Stimulated activated CD4-positive, alpha-beta T cell treated with anti-CD3 and anti-CD28 coated beads, Interleukin-4, amount 100 ng/mL, for 24 hours (primary cell): ENCODE measurements around the gene IQCH.
"Not testable (repeated sequence)": the region's sequence is repeated elsewhere in the genome, so short reads cannot be mapped to it uniquely, and the experiment has no call there.

Experiments used
- DNase-seq: peaks from one replicate; pipeline ENCODE4 v3.0.0-alpha.2; 2020

The IQCH gene

DNA sequence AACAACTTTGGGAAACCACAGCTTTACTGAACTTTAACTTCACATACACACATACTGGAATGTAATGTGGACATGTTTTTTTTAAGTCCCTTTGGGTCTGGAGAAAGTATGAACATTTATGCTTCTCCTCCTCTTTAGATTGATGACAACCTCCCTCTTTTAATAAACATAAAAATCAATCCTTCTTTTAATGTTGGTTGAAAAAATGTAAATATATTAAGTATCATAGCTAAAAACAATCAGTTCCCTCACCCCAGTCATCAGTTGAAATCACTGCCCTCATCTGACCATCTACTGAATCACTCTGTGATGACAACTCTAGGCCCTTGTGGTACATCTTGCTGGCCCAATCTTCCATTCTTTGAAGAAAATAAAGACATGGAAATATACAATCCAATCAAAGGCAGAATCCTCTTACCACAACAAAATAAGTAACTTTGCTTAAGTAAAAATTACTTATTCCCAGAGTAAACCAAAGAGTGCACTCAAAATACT, 6.5 kb upstream of the IQCH start:
- no peak for DNase-seq

DNA sequence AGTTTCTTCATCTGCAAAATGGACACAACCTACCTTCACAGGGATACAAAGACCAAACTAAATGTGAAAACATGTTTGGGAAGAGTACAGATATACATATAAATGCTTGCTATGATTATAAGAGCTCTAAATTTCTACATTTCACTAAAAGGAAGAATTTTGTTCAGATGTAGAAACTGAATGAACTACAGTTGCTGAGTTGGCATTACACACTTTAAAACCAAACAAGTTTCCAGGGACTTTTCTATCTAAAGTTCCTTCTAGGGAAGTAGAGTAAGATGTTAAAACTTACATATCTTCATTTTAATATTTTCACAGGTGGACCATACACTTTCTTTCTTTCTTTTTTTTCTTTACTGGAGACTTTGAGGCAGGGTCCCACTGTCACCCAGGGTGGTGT, 4.8 kb upstream of the IQCH start:
- DNase-seq: no peak

DNA sequence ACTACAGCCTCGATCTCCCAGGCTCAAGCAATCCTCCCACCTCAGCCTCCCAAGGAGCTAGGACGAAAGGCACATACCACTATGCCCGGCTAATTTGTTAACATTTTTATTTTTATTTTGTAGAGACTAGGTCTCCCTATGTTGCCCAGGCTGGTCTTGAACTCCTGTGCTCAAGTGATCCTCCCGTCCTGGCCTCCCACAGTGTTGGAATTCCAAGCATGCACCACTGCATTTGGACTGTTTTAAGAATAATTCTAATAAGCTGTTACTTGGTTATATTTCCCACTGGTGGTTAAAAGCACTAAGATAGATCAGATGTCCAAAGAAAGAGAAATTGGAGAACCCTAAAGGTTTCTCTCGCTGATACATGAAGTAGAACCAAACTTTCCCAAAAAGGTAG, 3.3 kb upstream of the IQCH start:
- DNase-seq: no peak

DNA sequence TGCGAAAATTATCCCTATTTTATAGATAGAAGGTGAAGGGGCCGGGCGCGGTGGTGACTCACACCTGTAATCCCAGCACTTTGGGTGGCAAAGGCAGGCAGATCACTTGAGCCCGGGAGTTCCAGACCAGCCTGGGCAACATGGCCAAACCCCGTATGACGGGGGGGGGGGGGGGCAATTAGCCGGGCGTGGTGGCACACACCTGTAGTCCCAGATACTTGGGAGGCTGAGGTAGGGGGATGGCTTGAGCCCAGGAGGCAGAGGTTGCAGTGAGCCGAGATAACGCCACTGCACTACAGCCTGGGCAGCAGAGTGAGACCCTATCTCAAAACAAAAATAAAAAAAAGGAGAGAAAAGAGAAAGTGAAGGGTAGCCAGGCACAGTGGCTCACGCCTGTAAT, 1.5 kb upstream of the IQCH start:
- DNase-seq: no peak

DNA sequence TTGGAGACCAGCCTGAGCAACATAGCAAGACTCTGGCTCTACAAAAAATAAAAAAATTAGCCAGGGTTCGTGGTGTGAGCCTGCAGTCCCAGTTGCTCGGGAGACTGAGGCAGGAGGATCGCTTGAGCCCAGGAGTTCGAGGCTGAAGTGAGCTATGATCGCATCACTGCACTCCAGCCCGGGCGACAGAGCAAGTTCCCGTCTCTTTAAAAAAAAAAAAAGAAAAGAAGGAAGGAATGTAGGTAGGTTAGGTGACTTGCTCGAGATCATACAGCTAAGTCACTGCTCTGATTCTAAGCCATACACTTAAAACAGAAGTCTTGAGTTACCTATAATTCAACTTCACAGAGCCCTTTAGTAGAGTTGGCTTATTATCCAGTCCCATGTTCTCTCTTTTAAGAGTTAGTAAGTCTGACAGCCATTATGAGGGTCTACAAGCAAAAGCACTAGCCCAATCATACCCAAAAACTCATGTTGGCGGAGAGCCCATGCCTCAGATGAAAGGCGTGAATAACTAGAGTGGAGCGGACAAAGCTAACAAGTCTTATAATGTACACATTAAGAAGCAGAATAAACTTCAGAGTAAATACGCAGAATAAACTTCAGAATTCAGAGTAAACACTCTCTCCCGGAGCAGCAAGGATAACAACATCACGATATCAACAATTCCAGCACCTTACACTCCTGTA, 893 bp upstream of the IQCH start:
- DNase-seq: no peak

DNA sequence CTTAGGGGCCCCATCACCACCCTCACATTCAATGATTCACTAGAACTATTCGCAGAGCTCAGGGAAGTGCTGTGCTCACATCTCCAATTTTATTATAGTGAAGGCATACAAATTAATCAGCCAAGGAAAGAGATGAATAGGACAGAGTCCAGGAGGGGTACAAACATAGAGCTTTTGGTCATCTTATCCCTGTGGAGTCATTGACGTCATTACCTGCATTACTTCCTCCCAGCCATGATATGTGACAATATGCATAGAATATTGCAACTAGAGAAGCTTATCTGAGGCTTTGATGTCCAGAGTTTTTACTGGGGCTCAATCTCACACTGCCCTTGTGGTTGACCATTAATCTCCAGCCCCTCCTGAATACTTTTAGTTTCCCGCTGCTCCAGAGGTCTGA, 1.5 kb downstream of the IQCH start:
- no peak for DNase-seq

DNA sequence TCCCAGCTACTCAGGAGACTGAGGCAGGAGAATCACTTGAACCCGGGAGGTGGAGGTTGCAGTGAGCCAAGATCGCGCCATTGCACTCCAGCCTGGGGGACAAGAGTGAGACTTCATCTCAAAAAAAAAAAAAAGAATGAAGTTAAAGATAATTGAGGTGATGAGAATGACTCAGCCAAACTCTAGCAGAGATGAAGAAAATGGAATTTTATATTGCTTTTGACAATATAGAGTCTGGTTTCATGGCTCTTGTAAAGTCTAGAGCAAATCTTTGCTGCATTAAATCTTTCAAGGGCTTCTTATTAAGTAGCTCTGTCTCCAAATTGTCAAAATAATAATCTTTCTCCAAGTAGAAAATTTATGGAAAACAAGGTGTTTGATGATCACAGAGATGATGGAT, 3.8 kb downstream of the IQCH start:
- DNase-seq: not testable (repeated sequence)

DNA sequence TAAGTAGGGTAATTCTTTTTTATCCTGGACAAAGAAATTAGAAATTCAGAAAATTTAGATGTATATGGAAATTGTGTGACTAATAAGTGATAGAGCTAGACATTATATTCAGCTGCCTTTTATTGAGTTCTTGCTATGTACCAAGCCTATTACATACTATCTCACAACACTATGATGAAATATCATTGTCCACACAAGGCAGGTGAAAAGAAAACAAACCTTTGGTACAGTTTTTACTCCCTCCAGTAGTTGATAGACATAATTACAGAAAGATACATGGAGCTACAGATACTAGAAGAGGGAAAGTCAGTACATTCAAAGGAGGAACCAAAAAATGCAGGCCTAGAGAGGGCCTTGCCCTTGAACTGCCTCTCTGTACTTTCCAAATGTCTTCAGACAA, 4.8 kb downstream of the IQCH start:
- no peak for DNase-seq

DNA sequence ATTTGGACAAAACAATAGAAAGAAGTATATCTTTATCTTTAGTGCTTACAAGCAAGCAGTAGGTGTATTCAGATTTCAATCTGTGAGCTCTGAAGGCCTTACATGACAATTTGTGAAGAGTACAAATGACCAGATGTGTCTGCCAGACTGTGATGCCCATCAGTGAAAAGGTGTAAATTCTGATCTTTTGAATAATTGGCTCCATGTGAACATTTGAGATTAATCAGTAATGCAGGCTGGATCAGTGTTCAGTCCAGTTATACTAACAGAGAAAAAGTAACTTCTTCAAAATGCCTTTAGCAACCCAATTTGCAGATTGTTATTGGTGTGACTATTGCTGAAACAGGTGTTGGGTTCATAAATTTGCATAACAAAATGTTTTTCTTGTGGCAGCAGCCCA, 5.2 kb downstream of the IQCH start:
- DNase-seq: no peak

DNA sequence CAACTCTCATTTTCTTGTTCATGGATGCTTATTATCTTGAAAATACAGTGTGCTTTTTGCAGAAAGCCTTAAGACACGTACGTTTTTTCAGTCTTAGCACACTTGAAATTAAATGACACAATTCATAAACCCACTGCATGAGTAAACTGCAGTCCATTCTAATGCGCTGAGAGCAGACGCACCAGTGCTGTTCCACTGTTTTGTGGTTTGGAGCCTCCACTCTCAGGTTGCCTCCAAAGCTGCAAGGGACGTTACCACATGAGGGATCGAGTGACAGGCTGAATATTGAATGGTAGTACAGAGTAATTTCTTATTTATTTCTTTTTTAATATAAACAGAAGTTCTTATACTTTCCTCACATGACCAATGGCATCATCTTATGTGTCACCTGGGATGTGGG, 12.3 kb downstream of the IQCH start:
- DNase-seq: no peak

DNA sequence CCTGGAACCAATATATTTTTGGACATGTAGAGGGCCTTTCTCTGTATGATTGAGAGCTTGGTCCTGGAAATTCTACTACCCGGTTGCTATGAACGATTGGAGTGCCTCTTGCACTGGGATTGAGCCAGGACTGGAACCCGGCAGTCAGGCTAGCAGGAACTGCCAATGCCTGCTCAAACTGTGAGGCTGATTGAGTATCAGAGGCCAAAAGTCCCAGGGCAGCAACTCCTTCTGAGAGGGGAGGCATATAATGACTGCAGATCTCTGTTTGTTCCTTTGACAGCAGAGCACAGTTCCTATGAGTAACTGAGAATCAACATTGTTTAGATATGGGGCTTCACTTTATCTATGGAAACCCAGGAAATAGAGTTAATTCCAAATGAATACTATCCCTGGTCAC, 12.9 kb downstream of the IQCH start:
- DNase-seq: no peak

DNA sequence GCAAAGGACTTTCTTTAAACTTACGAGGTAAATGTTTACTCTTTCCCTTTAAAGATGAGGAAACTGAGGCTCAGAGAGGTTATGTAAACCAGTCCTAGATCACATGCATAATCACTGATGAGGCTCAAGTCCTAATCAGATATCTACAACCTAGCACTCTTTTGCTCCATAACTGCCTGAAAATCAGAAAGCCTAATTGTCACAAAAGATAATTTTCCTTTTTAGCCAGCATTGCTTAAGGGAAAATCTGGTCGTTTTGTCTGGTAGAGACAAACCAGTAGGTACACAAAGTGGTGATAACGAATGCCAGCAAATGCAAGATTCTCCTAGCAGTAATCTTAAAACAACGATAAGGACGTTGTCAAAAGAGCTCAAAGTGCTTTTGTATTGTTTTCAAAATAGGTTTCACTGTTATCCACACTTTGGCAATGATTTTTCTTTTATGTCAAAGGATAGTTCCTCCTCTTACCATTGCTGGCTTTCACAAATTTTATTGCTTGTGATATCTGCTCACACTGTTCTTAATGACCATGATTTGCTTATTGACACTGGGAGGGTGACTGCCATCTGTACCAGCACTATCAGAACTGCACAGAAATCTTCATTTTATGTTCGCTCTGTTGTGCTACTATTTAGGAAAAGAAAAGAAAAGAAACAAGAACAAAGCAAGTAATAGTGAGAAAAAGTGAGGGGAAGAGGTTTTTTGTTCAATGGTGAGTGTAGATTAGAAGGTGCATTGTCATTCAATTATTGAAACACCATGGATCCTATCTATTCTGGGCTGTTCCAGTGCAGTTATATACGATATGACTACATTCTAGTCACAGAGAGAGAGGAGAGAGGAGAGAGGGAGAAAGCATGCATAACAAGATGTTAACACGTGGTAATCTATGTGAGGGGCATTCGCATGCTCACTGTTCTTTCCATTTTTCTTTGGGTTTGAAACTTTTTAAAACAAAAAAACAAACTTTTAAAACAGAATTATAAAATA, 13.7 kb downstream of the IQCH start:
- no peak for DNase-seq

DNA sequence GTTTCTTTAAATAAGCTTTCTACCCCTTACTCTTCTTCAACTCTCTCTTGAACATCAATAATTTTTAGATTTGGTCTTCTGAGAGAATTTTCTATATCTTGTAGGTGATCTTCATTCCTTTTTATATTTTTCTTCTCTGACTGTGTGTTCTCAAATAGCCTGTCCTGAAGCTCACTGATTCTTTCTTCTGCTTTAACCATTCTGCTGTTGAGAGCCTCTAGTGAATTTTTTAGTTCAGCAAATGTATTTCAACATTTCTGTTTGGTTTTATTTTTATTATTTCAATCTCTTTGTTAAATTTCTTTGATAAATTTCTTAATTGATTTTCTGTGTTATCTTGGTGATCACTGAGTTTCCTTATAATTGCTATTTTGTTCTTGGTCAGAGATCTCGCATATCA, 19.6 kb downstream of the IQCH start:
- DNase-seq: no peak

DNA sequence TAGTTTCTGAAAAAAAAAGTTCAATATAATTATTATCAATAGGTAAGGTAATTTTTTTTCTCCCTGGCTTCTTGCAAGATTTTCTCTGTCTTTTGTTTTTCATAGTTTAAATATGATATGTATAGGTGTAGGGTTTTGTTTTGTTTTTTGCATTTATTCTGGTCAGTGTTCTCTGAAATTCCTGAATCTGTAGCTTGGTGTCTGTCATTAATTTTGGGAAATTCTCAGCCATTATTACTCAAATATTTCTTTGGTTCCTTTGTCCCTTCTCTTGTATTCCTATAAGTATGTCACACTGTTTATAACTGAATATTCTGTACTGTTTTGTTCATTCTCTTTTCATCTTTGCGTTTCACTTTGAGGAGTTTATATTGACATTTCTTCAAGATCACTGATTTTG, 22.1 kb downstream of the IQCH start:
- no peak for DNase-seq

DNA sequence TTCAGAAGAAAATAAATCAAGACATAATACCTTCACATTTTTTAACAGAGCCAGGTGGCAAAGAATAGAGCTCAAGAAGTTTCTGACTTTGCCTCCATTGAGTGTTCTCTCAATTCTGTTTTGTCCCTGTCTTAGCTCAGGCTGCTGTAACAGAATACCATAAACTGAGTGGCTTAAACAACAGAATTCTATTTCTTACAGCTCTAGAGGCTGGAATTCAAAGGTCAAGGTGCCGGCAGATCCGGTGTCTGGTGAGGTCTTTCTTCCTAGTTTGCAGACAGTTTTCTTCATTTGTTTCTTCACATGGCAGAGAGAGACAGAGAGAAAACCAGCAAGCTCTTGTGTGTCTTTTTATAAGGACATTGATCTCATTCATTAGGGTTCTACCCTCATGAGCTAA, 25.6 kb downstream of the IQCH start:
- no peak for DNase-seq

DNA sequence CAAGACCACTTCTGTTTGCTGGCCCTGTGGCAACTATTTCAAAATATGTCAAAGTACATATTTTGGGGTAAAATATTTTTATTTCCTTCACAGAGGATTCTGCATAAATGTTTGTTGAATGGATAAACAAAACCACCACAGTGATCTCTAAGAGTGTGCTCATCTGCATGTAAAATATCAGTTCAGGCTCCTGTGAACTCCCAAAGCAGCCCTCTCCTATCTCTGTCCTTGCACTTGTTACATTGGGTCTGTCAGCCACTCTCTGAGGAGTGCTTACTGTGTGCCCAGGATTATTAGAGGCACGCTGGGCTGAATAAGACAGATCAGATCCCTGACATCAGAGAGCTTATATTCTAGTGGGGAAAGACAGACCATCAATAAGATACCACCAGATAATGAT, 27.1 kb downstream of the IQCH start:
- no peak for DNase-seq

DNA sequence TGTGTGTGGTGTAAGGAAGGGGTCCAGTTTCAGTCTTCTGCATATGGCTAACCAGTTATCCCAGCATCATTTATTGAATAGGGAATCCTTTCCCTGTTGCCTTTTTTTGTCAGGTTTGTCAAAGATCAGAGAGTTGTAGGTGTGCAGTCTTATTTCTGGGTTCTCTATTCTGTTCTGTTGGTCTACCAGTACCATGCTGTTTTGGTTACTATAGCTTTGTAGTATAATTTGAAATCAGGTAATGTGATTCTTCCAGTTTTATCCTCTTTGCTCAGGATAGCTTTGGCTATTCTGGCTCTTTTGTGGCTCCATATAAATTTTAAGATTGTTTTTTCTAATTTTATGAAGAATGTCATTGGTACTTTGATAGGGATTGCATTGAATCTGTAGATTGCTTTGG, 31.0 kb downstream of the IQCH start:
- DNase-seq: not testable (repeated sequence)

DNA sequence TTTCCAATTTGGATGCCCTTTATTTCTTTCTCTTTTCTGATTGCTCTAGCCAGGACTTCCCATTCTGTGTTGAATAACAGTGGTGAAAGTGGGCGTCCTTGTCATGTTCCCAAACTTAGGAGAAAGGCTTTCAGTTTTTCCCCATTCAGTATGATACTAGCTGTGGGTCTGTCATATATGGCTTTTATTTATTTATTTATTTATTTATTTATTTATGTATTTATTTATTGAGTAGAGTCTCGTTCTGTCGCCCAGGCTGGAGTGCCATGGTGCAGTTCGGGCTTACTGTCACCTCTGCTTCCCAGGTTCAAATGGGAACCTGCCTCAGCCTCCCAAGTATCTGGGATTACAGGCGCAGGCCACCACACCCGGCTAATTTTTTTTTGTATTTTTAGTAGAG, 31.8 kb downstream of the IQCH start:
- DNase-seq: not testable (repeated sequence)

DNA sequence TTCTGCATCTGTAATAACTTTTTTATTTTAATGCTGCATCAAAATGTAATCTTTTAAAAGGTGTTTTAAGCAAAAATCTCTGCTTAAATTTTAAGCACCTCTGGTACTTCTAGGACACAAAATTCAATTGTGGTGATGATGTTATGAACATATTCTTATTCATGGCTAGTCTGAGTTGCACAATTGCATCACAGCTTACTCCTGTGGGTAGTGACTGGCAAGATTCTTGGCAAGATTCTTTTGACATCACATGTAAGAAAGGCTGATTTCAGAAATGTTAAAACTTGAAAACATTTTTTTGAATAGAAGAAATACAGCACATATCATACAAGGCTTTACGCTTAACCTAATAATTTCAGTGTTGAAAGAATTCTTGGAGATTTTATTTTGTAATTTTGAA, 35.7 kb downstream of the IQCH start:
- DNase-seq: no peak

DNA sequence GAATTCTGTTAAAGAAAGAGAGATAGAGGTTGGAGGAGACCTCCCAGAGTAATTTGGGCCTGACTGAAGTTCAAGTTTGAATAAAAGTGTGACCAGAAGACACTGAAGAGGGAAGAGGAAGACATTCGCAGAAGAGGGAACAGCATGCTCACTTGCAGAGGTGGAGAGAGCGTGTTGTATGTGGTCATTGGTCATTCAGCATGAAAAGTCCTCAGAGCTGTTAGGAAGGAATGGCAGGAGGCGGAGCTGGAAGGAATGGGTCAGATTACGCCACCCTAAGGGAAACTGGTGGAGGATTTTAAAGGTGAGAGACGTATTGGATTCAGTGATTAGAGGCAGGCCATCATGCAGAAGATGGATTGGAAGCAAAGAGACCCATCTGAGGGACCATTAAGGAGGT, 41.6 kb downstream of the IQCH start:
- DNase-seq: no peak

DNA sequence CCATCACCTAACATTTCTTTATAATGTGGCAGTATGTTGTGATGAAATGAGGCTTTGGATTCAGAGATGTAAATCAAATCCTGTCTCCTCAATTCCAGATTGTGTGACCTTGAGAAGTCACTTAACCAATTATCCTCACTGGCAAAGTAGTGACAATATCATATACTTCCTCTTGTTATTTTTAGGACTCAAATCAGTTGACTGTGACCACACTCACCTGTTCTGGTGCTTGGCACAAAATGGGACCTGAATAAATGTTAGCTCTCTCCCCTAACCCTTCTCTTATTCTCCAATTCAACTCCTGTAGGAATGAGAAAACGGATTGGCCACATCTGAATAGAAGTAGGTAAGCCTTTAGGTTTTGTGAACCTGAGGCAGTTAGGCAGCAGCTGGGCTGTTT, 42.1 kb downstream of the IQCH start:
- no peak for DNase-seq

DNA sequence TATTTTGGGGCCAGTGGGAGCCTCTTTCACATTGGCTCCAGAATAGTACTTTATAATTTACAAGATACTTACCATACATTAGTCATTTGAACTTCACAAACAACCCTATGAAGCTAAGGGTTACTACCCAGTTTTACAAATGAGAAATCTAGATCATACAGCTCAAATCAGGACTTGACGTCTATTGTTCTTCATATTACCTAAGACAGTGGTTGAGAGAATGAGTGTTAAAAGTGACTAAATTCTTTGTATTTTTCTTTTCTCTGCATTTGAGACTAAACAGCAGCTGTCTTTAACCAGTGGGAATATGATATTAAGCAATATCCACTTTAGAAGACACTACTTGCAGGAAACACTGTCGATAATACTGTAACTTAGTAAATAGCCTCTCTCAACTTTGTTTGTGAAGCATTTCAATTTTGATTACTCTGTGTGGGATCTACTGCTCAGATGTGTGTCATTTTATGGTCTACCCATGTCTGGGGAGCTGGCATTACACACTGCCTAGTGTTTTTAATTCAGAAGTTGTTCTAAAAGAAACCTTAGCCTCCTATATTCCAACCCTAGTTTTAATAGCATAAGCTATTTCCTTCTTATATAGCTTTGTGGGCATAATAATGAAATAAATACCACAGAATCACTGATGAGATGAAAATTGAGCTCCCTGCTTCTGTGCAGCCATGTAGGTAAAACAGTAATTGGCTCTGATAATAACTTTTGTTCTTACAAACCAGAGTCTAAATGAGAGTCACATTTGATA, 45.9 kb downstream of the IQCH start:
- DNase-seq: no peak
